GM12801 (cell line): ENCODE measurements around the gene SAP130.

Source experiments
- TF ChIP-seq, protein P1 (sequence below): IDR thresholded peaks from one replicate; pipeline ENCODE4 v1.5.1; 2011; ENCODE audit warnings: control low read depth; ENCODE audit not compliant: insufficient read length; ENCODE audit errors: extremely low read depth

SAP130 gene

GRCh38 chr2:128027801-128028667 is at the start of gene SAP130:
SAP130 (minus strand) TSS chr2:128028059; CDS start chr2:128026292, 1,767 bp downstream.
- TF ChIP-seq, protein P1, sequence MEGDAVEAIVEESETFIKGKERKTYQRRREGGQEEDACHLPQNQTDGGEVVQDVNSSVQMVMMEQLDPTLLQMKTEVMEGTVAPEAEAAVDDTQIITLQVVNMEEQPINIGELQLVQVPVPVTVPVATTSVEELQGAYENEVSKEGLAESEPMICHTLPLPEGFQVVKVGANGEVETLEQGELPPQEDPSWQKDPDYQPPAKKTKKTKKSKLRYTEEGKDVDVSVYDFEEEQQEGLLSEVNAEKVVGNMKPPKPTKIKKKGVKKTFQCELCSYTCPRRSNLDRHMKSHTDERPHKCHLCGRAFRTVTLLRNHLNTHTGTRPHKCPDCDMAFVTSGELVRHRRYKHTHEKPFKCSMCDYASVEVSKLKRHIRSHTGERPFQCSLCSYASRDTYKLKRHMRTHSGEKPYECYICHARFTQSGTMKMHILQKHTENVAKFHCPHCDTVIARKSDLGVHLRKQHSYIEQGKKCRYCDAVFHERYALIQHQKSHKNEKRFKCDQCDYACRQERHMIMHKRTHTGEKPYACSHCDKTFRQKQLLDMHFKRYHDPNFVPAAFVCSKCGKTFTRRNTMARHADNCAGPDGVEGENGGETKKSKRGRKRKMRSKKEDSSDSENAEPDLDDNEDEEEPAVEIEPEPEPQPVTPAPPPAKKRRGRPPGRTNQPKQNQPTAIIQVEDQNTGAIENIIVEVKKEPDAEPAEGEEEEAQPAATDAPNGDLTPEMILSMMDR: no peak

- TF ChIP-seq, protein P1: no peak
Measured at GRCh38 chr2:128076461-128077106, 48.7 kb upstream of the SAP130 start.

DNA sequence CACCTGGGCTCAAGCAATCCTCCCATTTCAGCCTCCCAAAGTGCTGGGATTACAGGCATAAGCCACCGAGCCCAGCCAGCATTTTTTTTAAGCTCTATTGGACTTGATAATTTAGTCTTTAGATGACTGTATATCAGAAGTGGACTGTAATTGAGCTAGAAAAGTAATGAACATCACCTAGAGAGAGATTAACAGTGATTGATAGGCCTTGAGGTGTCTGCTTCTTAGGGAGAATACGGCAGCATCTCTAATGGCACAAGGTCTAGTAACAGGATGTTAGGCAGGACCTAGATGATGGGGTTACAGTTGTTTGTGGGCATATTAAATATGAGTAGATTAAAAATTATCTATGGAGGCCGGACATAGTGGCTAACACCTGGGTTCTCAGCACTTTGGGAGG is 45.4 kb upstream of the SAP130 start:
- TF ChIP-seq, protein P1: no peak

DNA sequence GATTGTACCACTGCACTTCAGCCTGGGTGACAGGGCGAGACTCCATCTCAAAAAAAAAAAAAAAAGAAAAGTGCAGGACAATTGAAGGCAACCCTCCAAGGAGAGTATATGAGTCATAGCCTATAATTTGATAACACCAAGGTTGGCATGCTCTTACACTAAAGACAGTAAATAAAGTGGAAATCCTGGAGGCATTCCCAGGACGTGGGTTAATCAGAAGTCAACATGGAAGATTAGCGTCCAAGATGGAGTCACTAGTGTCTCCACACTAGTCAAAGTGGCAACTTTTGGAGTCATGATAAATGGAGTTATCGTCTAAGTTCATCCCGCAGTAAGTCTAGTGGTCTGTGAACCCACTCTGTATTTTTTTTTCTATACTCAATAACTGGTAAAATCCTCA is 41.9 kb upstream of the SAP130 start:
- TF ChIP-seq, protein P1: no peak

- TF ChIP-seq, protein P1: no peak
Measured at GRCh38 chr2:128064353-128064752, 36.5 kb upstream of the SAP130 start.

DNA sequence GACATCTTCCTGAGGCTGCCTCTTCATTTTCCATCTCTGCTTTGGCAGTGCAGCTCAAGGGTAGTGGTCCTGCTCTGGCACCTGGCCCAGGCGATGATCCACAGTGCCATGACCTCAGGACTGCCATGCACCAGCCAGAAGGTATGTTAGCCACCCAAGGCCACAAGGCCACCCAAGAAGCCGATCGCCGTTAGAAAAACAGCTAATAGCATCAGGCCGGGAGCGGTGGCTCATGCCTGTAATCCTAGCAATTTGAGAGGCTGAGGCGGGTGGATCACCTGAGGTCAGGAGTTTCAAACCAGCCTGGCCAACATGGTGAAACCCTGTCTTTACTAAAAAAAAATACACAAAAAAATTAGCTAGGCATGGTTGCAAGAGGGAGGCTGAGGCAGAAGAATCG is 34.7 kb upstream of the SAP130 start:
- TF ChIP-seq, protein P1: no peak

- TF ChIP-seq, protein P1: no peak
Measured at GRCh38 chr2:128058114-128058513, 30.3 kb upstream of the SAP130 start.
